ENCODE results near the gene COX7A2L. TPM values are rescaled to one million over a fixed set of nuclear protein-coding genes. Genes with fewer than 3 reads are reported as not detected.

Gene COX7A2L
- total and polyA plus RNA-seq, 2 of the 8 experiments (the other 6 are each of a cell fraction or from before 2014, with no cell fraction given) = 85.6 to 114 TPM

DNA sequence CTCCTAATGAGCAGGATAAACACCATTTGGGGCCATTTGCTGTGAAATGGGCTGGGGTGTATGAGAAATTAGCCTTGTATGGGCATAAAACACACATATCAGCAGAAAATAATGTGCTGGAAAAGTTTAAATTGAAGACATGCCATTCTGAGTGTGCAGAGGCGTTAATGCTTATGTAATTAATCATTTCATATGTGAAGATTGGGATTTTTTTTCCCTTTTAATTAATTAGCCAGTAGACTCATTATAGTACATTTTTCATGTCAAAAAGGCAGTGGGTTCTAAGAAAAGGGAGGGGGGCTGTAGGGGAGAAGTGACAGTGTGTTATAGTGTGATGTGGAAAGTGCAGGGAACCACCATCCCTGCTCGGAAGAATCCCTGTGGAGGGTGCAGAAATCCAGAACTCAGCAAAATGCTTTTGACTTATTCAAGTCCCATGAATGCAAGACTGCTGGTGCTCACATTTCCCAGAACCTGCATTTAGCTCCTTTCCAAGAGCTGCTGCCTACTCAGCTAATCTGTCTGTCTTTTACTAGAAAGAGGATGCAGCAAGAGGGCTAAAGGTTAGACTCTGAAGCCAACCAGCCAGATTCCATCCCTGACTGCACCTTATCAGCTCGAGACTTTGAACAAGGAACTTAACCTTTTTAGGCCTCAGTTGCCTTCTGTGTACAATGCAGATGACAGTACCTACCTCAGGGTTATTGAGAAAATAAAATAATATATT lies 11.6 kb upstream of the COX7A2L start:
- H4K5ac ChIP-seq (ENCODE audit: insufficient read length, low read depth, low read length) = no peak overlapping the region
- H3K4me3 ChIP-seq (ENCODE audit: extremely low read depth in 1 of 4, insufficient read depth in 2 of 4, low read depth in 3 of 4, low read length in 4 of 4) = no peak overlapping the region
- H3K79me2 ChIP-seq (ENCODE audit: control insufficient read depth in 1 of 2, insufficient read depth in 2 of 2, low read length in 2 of 2) = no peaks in the 10 kb centered on the region
- no peak overlapping the region for H4K91ac ChIP-seq (replicated peaks; ENCODE audit: insufficient read length, low read length)
- no peak overlapping the region for H2BK5ac ChIP-seq (ENCODE audit: low read depth, low read length)
- 58% methylated on average over 3 of the region's 3 CpGs; no CpG with 5 or more reads in 1 of the 2 experiments for WGBS, 2 experiments (ENCODE audit: extremely low coverage in 1 of 2, insufficient coverage in 1 of 2, insufficient read length in 1 of 2, insufficient replicate concordance in 2 of 2, low coverage in 1 of 2, low lambda C conversion rate in 2 of 2, missing lambda C conversion rate in 1 of 2)
- no peak overlapping the region for H3K27ac ChIP-seq (ENCODE audit: low read depth, low read length)
- no peaks in the 10 kb centered on the region for H3K27me3 ChIP-seq (replicated peaks in 1 of 4; ENCODE audit: control insufficient read depth in 3 of 4, extremely low read depth in 1 of 4, insufficient read depth in 3 of 4, low read length in 3 of 4)
- H2BK120ac ChIP-seq (replicated peaks; ENCODE audit: low read depth, low read length) = no peak overlapping the region
- no peak overlapping the region for H3K9ac ChIP-seq (replicated peaks in 1 of 4; ENCODE audit: extremely low read depth in 1 of 4, low read depth in 3 of 4, low read length in 3 of 4)
- DNase-seq (ENCODE audit: low read depth in 1 of 2, low spot score in 2 of 2) (no peak), FAIRE-seq (no peak)
- no peaks in the 10 kb centered on the region for H3K79me1 ChIP-seq (ENCODE audit: low read depth, low read length)
- H2AK5ac ChIP-seq (ENCODE audit: low read depth, low read length) = no peak overlapping the region
- no peak overlapping the region for H2BK20ac ChIP-seq (ENCODE audit: low read length)
- H3K14ac ChIP-seq (ENCODE audit: insufficient read length) = no peak overlapping the region
- TF ChIP-seq NRF1 (IDR thresholded peaks at IDR 0.05; ENCODE audit: low read depth, low read length) (no peak), KDM4A (IDR thresholded peaks at IDR 0.05; ENCODE audit: low read depth, low read length, severe bottlenecking) (no peak), YY1 (IDR thresholded peaks at IDR 0.05; ENCODE audit: low read depth, low read length) (no peak), BRCA1 (IDR thresholded peaks at IDR 0.05; ENCODE audit: low read depth, low read length) (no peak), SP4 (IDR thresholded peaks at IDR 0.05; ENCODE audit: low read length) (no peak)
- H3K4me2 ChIP-seq (ENCODE audit: insufficient read depth in 1 of 2, low read depth in 2 of 2, low read length in 2 of 2) = no peak overlapping the region
- H3K9me3 ChIP-seq (ENCODE audit: insufficient read depth in 2 of 2, low read depth in 1 of 2, low read length in 1 of 2) = no peaks in the 10 kb centered on the region
- no peak overlapping the region for H3K4ac ChIP-seq (replicated peaks; ENCODE audit: insufficient read length, low read depth, low read length)
- H2BK12ac ChIP-seq (ENCODE audit: low read depth, low read length) = no peak overlapping the region
- H3K36me3 ChIP-seq (ENCODE audit: control insufficient read depth in 2 of 4, insufficient read depth in 4 of 4, low read length in 3 of 4) = no peaks in the 10 kb centered on the region
- no peak overlapping the region for H3K23ac ChIP-seq (ENCODE audit: insufficient read length)
- ChIA-PET CTCF (ENCODE audit: partially characterized antibody) (interaction anchor here (0.5 to 2.1 kb wide), 5 partner anchors 9 to 413 kb away, joined by 3 to 7 read pairs (median 3); no protein-coding TSS in a partner anchor), POLR2A (ENCODE audit: partially characterized antibody) (no interaction called here)
- no peak overlapping the region for H3K56ac ChIP-seq (replicated peaks; ENCODE audit: insufficient read length, low read depth, low read length)
- H3K4me1 ChIP-seq (replicated peaks in 1 of 4; ENCODE audit: control insufficient read depth in 3 of 4, insufficient read depth in 4 of 4, low read length in 3 of 4) = no peaks in the 10 kb centered on the region
- H2BK15ac ChIP-seq (ENCODE audit: low read length) = no peak overlapping the region
- no peaks in the 10 kb centered on the region for H4K20me1 ChIP-seq (replicated peaks in 1 of 2; ENCODE audit: control insufficient read depth in 1 of 2, insufficient read depth in 2 of 2, low read length in 2 of 2)
- no peaks in the 10 kb centered on the region for H3K23me2 ChIP-seq (ENCODE audit: low read depth, low read length)
- H2AFZ ChIP-seq (ENCODE audit: low read length) = no peak overlapping the region
- H4K8ac ChIP-seq (ENCODE audit: extremely low read depth, insufficient read depth, low read length) = no peak overlapping the region
- no peak overlapping the region for H3K18ac ChIP-seq (ENCODE audit: extremely low read depth, low read length)

Measured in H1 (cell line).